Epidermal melanocyte (primary cell): ENCODE results near the gene CATSPER2.
"Not testable (repeated sequence)": the region's sequence is repeated elsewhere in the genome, so short reads cannot be mapped to it uniquely, and the experiment has no call there.

Experiments used
- DNase-seq: peaks from one replicate; pipeline ENCODE4 v3.0.0; 2011; ENCODE audit warnings: low spot score; ENCODE audit not compliant: insufficient read length

The CATSPER2 gene

DNA sequence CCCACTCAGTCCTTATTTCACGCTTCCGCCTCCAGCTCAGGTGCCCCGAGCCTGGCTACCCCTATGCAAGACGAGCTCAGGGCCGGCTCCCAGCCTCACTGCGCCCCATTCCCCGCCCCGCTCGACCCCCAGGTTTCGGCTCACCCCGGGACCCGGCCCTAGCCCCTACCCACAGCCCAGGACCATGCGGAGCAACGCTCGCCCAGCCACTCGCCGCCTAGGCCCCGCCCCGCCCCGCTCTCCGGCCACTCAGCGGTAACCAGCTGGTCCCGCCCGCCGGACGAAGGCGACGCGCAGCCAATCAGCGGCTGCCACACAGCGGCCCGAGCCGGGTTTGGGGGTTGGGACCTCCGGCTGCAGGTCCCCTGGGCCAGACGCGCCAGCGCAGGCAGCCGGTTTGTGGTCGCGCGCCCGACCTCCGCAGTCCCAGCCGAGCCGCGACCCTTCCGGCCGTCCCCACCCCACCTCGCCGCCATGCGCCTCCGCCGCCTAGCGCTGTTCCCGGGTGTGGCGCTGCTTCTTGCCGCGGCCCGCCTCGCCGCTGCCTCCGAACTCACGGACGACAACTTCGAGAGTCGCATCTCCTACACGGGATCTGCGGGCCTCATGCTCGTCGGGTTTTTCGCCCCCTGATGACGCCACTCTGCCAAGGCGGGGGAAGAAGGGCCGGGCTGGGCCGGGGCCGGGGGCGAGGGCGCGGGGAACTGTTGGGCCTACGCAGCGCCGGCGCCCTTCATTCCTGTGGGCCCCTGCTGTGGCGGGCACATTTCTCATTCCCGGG, at the start of gene CATSPER2:
Gene CATSPER2 (minus strand): TSS at position 196 of the 781 bp plus-strand sequence. CDS start 783 bp downstream, outside the sequence.
- DNase-seq: no peak

GRCh38 chr15:43693148-43694022, 44.7 kb upstream of the CATSPER2 start, which contains the start of gene CKMT1A:
Gene CKMT1A (plus strand): TSS chr15:43693859. CDS start chr15:43694051, 192 bp downstream.
- not testable (repeated sequence) for DNase-seq

DNA sequence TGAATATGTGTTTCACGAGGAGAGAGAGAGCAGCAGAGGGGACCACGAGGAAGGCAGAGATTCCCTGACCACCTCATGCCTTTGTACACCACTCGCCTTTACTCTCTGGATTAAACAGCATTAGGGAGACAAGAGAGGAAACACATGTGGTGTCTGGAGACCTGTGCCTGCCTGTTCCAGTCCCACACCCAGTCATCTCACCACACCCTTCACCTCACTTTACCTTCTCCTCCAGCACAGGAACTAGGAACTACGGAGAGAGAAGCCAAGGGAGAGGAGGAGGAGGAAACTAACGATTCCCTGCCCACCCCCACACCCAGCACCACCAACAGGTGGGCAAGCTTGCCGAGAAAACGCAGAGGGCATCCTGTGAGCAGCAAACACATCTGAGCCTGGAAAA, 44.0 kb upstream of the CATSPER2 start:
- not testable (repeated sequence) for DNase-seq

DNA sequence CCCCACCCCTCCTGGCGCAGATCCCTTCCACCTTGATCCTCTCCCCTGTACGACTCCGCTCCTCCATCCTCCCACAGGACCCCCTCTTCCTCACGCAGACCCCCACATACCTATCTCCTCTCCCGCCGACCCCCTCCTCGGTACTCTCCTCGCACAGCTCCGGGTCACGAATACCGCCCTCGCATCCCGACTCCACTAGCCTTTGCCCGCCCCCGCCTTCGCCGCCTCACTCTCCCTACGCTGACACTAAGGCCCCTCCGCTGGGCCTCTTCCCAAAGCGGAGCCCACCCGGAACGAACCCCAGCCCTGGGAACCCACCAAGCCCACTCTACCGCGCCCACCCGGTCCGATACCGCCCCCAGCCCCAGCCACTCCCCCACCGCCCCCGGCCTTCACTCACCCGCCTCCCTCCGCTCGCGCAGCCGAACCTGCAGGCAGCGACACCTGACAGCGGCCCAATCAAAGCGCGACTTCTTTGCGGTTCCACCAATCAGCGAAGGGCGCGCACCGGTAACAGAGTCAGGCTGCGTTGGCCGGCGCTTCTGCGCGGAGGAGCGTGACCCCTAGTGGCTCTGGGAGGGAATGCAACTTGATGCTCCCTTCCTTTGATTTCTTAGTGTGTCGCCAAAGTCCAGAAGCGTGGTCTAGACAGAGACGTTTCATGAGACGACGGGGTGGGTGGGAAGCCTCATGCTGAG, 41.1 kb upstream of the CATSPER2 start:
- DNase-seq: not testable (repeated sequence)

DNA sequence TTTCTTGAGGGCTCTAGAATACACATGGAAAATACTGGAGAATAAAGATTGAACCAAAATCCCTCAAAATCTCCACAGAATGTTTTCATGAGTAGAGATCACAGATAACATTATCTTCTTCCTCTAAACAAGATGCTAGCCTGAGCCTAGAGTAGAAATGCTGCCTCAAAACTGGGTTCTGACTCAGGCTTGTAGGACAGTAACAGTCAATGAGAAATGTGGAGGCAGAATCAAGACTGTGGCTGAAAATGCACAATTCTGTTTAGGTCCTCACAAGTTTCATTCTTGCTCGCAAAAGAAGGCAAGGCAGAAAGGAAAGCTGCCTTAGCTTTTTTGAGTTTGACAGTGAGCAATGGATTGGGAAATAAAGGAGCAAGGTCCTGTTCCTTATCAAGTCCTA, 25.5 kb upstream of the CATSPER2 start:
- DNase-seq: not testable (repeated sequence)

DNA sequence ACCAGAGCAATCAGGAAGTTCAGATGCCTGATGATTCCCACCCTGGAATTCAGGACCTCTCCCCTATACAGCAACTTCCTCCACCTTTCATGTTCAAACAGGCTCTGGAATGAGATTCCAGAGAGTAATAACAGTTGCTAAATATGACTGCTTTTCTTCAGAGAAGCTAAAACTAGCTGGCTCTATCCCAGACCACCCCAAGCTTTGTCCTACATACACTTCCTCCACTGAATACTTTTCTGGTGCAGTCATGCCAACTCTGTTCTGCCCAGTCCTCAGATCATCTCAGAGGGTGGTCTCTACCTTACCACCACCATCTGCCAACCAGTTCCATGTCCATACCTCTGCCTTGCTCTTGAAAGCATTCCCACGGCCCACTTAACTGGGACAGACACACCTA, 17.5 kb upstream of the CATSPER2 start:
- not testable (repeated sequence) for DNase-seq

- DNase-seq: not testable (repeated sequence)
Observed at GRCh38 chr15:43663333-43663732, 14.7 kb upstream of the CATSPER2 start.

DNA sequence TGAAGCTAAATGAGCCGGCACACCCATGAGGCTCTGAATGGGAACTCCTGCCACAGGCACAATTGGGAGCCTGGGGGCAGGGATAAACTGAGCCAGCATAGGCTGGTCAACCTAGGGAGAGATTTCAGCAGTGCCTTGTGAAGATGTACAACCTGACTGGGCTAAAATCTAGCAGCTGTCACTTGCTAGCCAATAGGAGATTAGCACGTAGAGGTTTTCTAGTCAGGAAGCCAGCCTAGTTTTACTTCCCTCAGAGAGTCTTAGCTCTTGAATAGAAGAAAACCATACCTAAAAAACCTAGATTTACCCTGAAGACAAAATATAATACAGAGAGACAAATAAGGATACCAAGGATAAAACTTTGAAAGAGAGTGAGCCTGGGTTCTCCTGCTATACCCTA, 13.6 kb upstream of the CATSPER2 start:
- DNase-seq: not testable (repeated sequence)

GRCh38 chr15:43659727-43660126, 11.1 kb upstream of the CATSPER2 start:
- DNase-seq: not testable (repeated sequence)

GRCh38 chr15:43649430-43649926, 834 bp upstream of the CATSPER2 start:
- not testable (repeated sequence) for DNase-seq

GRCh38 chr15:43638464-43639204, 10.0 kb downstream of the CATSPER2 start:
- not testable (repeated sequence) for DNase-seq

- DNase-seq: not testable (repeated sequence)
Observed at GRCh38 chr15:43626937-43627336, 21.7 kb downstream of the CATSPER2 start.

GRCh38 chr15:43625106-43625505, 23.5 kb downstream of the CATSPER2 start:
- DNase-seq: no peak

DNA sequence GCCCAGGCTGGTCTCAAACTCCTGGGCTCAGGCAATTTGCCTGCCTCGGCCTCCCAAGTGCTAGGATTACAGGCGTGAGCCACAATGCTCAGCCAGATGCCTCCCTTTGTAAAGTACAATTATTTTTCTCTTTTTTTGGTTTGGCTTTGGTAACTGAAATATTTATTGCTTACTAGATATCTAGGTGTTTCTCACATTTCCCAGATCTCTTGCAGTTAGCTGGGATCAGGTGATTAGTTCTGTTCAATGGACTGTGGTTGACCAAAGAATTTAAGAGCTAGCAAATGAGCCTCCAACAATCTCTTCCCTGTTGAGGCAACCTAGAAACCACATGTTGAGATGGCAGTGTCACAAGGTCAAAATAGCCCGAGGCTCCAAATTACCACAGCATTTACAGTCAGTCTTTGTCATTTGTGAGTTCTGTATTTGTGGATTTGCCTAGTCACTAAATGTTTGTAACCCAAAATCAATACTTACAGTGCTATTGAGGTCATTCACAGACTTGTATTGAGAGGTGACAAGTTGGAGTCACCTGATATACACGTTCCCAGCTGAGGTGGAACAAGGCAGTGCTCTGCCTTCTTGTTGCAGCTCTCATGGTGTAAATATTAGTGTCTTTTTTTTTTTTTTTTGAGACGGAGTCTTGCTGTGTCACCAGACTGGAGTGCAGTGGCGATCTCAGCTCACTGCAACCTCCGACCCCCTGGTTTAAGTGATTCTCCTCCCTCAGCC, 26.4 kb downstream of the CATSPER2 start:
- not testable (repeated sequence) for DNase-seq

DNA sequence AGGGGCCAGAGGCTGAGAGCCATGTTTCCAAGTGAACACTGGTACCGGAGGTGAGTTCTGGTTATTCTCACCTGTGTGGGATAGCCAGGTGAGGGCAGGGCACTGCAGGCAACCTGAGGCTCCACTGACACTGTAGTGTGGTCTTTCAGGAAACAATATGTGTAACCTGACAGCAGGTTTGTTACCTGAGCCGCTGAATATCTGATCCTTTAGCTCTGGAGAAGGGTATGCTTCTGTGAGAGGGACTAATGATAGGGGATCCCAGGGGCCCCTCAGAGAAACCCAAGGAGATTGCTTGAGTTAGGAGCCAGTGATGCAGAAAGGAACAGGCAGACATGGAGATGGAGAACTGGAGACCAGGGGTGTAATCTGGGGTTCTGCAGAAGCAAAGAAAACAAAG, 29.9 kb downstream of the CATSPER2 start, which contains the start of gene STRC:
Gene STRC (minus strand): TSS at position 101 of the 400 bp plus-strand sequence. CDS start 78 bp downstream, at position 23.
- not testable (repeated sequence) for DNase-seq

- DNase-seq: not testable (repeated sequence)
Observed at GRCh38 chr15:43617750-43618149, 30.9 kb downstream of the CATSPER2 start.

DNA sequence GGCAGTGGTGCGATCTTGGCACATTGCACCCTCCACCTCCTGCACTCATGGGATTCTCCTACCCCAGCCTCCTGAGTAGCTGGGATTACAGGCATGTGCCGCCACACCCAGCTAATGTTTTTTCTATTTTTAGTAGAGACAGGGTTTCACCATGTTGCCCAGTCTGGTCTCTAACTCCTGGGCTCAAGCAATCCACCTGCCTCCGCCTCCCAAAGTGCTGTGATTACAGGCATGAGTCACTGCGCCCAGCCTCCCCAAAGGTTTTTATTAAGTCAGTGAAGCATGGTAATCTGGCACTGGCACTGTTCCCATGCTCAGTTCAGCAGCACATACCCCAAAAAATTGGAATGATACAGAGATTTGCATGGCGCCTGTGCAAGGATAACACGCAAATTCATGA, 46.4 kb downstream of the CATSPER2 start:
- not testable (repeated sequence) for DNase-seq

- DNase-seq: not testable (repeated sequence)
Observed at GRCh38 chr15:43600200-43600599, 48.4 kb downstream of the CATSPER2 start.

- DNase-seq: not testable (repeated sequence)
Observed at GRCh38 chr15:43599131-43599530, 49.5 kb downstream of the CATSPER2 start.
